Activated CD8-positive, alpha-beta T cell treated with anti-CD3 and anti-CD28 coated beads for 36 hours (primary cell): ENCODE measurements around the gene CD80. TPM values are rescaled to one million over a fixed set of nuclear protein-coding genes. Genes with fewer than 3 reads are reported as not detected.
"Not testable (repeated sequence)": the region's sequence is repeated elsewhere in the genome, so short reads cannot be mapped to it uniquely, and the experiment has no call there.

ENCODE experiments used
- ATAC-seq: fragments of 200-7000 bp; cut with Tn5 transposase; one replicate; pipeline ENCODE4 v1.10.0; 2021; ENCODE audit warnings: mild to moderate bottlenecking, moderate library complexity
- CTCF ChIA-PET: fragments of 350-600 bp; sonication (Branson Sonifier 250); formaldehyde crosslinking; loops from one replicate; lab custom pipeline; 2021; ENCODE audit warnings: antibody characterized with exemption; lab: Charles Lee
- POLR2A ChIA-PET: fragments of 350-600 bp; sonication (Branson Sonifier 250); formaldehyde crosslinking; loops from one replicate; lab custom pipeline; 2021; ENCODE audit warnings: antibody characterized with exemption; lab: Charles Lee
- DNase-seq: peaks from one replicate; pipeline ENCODE4 v3.0.0-alpha.2; 2020
- H3K27ac Mint-ChIP-seq: one replicate; pipeline ENCODE4 v1.8.0; 2021; ENCODE audit warnings: mild to moderate bottlenecking, mixed read lengths
- H3K27me3 Mint-ChIP-seq: one replicate; pipeline ENCODE4 v1.8.0; 2021; ENCODE audit warnings: mixed read lengths
- H3K36me3 Mint-ChIP-seq: one replicate; pipeline ENCODE4 v1.8.0; 2021; ENCODE audit warnings: low read depth, mixed read lengths
- H3K4me1 Mint-ChIP-seq: one replicate; pipeline ENCODE4 v1.8.0; 2021; ENCODE audit warnings: low read depth, mixed read lengths
- H3K4me3 Mint-ChIP-seq: one replicate; pipeline ENCODE4 v1.8.0; 2021; ENCODE audit warnings: mild to moderate bottlenecking, moderate library complexity, mixed read lengths
- H3K9me3 Mint-ChIP-seq: one replicate; pipeline ENCODE4 v1.8.0; 2021; ENCODE audit warnings: mixed read lengths
- CTCF ChIP-seq: fragments of 200-600 bp; IDR thresholded peaks from one replicate; pipeline ENCODE4 v1.8.0; 2022; ENCODE audit warnings: antibody characterized with exemption, mild to moderate bottlenecking
- intact Hi-C: fragments of 100-400 bp; cut with micrococcal nuclease; formaldehyde crosslinking; loops from one replicate; pipeline ENCODE4 v1.10.0; 2022
- total RNA-seq, 2 experiments: library from RNA; stranded (reverse); gene quantifications; one replicate each; pipeline ENCODE4 v1.2.3, GENCODE V29; 2021

CD80 gene
- total RNA-seq, 2 experiments from 2014 or later, result 7.1 to 10.2 TPM

GRCh38 chr3:119569156-119569555, 9.7 kb upstream of the CD80 start:
- Mint-ChIP-seq H3K9me3 (no peaks in the 10 kb centered on the region), H3K27ac (no peak overlapping the region), H3K27me3 (peaks cover 14% of the 10 kb centered on the region), H3K36me3 (no peaks in the 10 kb centered on the region), H3K4me1 (peaks cover 4% of the 10 kb centered on the region), H3K4me3 (no peak overlapping the region)
- ChIA-PET POLR2A (interaction anchor here (0.8 to 1.5 kb wide), 3 partner anchors 11 to 105 kb away, joined by 3 to 4 read pairs (median 3); partner anchors contain the start of gene TMEM39A), CTCF (interaction anchor here (1.3 to 1.6 kb wide), 2 partner anchors 10 to 31 kb away, joined by 3 to 6 read pairs; partner anchors contain the start of gene CD80)
- no peak for DNase-seq
- intact Hi-C loops, result no loop called here
- TF ChIP-seq CTCF, result no peak
- ATAC-seq, result no peak

- H3K4me3 Mint-ChIP-seq, ATAC-seq, intact Hi-C loops, H3K36me3 Mint-ChIP-seq, CTCF ChIA-PET, DNase-seq, H3K27me3 Mint-ChIP-seq, H3K9me3 Mint-ChIP-seq, POLR2A ChIA-PET: not testable (repeated sequence)
- Mint-ChIP-seq H3K27ac (peak overlapping the region; percentile 15), H3K4me1 (peaks cover 21% of the 10 kb centered on the region)
Measured at GRCh38 chr3:119563334-119563733, 3.9 kb upstream of the CD80 start.

- peaks cover 2% of the 10 kb centered on the region for H3K36me3 Mint-ChIP-seq
- intact Hi-C loops, result no loop called here
- POLR2A ChIA-PET, result interaction anchor here (1.2 kb wide), 1 partner anchor 135 kb away, joined by 3 read pairs; no protein-coding TSS in a partner anchor
Measured at GRCh38 chr3:119562307-119562961, 3.0 kb upstream of the CD80 start.

GRCh38 chr3:119560160-119560559, 746 bp upstream of the CD80 start:
- ATAC-seq, result no peak
- DNase-seq, result no peak
- H3K27ac Mint-ChIP-seq, result peak overlapping the region; percentile 11
- peak overlapping the region; percentile 1 for H3K4me3 Mint-ChIP-seq
- no peak for TF ChIP-seq CTCF
- intact Hi-C loops, result no loop called here
- H3K9me3 Mint-ChIP-seq, result no peaks in the 10 kb centered on the region
- ChIA-PET POLR2A (interaction anchor here (3.1 kb wide), 1 partner anchor 62 kb away, joined by 14 read pairs; the partner anchor contains the start of gene TIMMDC1), CTCF (interaction anchor here (0.7 to 1.5 kb wide), 2 partner anchors 9 to 26 kb away, joined by 4 read pairs; no protein-coding TSS in a partner anchor)
- peaks cover 39% of the 10 kb centered on the region for H3K4me1 Mint-ChIP-seq
- H3K36me3 Mint-ChIP-seq, result peaks cover 16% of the 10 kb centered on the region
- no peaks in the 10 kb centered on the region for H3K27me3 Mint-ChIP-seq

More at GRCh38 chr3:119562307-119562961, 3.0 kb upstream of the CD80 start:
- H3K27ac Mint-ChIP-seq, result peak overlapping the region; percentile 93
- no peaks in the 10 kb centered on the region for H3K9me3 Mint-ChIP-seq
- no peak for TF ChIP-seq CTCF
- DNase-seq, result peak; percentile 75
- peak; percentile 79 for ATAC-seq
- H3K4me1 Mint-ChIP-seq, result peaks cover 29% of the 10 kb centered on the region
- CTCF ChIA-PET, result no interaction called here
- peaks cover 1% of the 10 kb centered on the region for H3K27me3 Mint-ChIP-seq
- peak overlapping the region; percentile 66 for H3K4me3 Mint-ChIP-seq

- ChIA-PET POLR2A (interaction anchor here (0.9 to 3.1 kb wide), 3 partner anchors 19 to 95 kb away, joined by 3 to 14 read pairs (median 3); partner anchors contain the start of genes TIMMDC1 and TMEM39A), CTCF (interaction anchor here (0.7 to 3.0 kb wide), 7 partner anchors 10 to 284 kb away, joined by 3 to 12 read pairs (median 5); no protein-coding TSS in a partner anchor)
- Mint-ChIP-seq H3K4me1 (peaks cover 47% of the 10 kb centered on the region), H3K4me3 (peak overlapping the region; percentile 40), H3K36me3 (peaks cover 16% of the 10 kb centered on the region), H3K9me3 (no peaks in the 10 kb centered on the region), H3K27me3 (no peaks in the 10 kb centered on the region), H3K27ac (peak overlapping the region; percentile 77)
- no peak for TF ChIP-seq CTCF
- ATAC-seq, result no peak
- intact Hi-C loops, result loop anchor here (5.0 kb wide), 1 partner anchor 51 kb away; no protein-coding TSS in a partner anchor
- DNase-seq, result no peak
Measured at GRCh38 chr3:119558626-119559317, 642 bp downstream of the CD80 start.
